H9 (cell line): ENCODE results near the gene C6orf15. TPM values are rescaled to one million over a fixed set of nuclear protein-coding genes. Genes with fewer than 3 reads are reported as not detected.

ENCODE experiments used
- DNase-seq: peaks from one replicate; pipeline ENCODE4 v3.0.0-alpha.2; 2017
- H2AFZ ChIP-seq: one replicate; pipeline ENCODE4 v1.6.1; 2013; ENCODE audit warnings: mild to moderate bottlenecking, low read length, control low read depth, moderate library complexity
- H2AK5ac ChIP-seq: 2 replicates; pipeline ENCODE4 v1.6.1; 2013; ENCODE audit warnings: low read length, control low read depth, mixed read lengths; ENCODE audit not compliant: insufficient read length
- H2BK120ac ChIP-seq: one replicate; pipeline ENCODE4 v1.6.1; 2013; ENCODE audit warnings: low read depth, mild to moderate bottlenecking, low read length, control low read depth, inconsistent platforms; ENCODE audit not compliant: poor library complexity, severe bottlenecking
- H2BK12ac ChIP-seq: 2 replicates; pipeline ENCODE4 v1.6.1; 2013; ENCODE audit warnings: low read length, control low read depth, mixed read lengths, low read depth; ENCODE audit not compliant: insufficient read length
- H2BK15ac ChIP-seq: 2 replicates; pipeline ENCODE4 v1.6.1; 2013; ENCODE audit warnings: low read depth, low read length, control low read depth
- H2BK20ac ChIP-seq: one replicate; pipeline ENCODE4 v1.6.1; 2013; ENCODE audit warnings: low read depth, mild to moderate bottlenecking, low read length, control low read depth, inconsistent platforms; ENCODE audit not compliant: poor library complexity, severe bottlenecking
- H2BK5ac ChIP-seq: 2 replicates; pipeline ENCODE4 v1.6.1; 2013; ENCODE audit warnings: low read length, control low read depth, mixed read lengths; ENCODE audit not compliant: insufficient read length
- H3K14ac ChIP-seq: 2 replicates; pipeline ENCODE4 v1.6.1; 2013; ENCODE audit warnings: low read length, control low read depth; ENCODE audit not compliant: insufficient read depth
- H3K18ac ChIP-seq: 2 replicates; pipeline ENCODE4 v1.6.1; 2013; ENCODE audit warnings: low read depth, mild to moderate bottlenecking, mixed read lengths, low read length, control low read depth; ENCODE audit not compliant: insufficient read length
- H3K23ac ChIP-seq: 2 replicates; pipeline ENCODE4 v1.6.1; 2013; ENCODE audit warnings: low read length, control low read depth, mixed read lengths, low read depth; ENCODE audit not compliant: insufficient read length
- H3K23me2 ChIP-seq: 2 replicates; pipeline ENCODE4 v1.6.1; 2013; ENCODE audit warnings: low read depth, mild to moderate bottlenecking, mixed read lengths, low read length, control low read depth; ENCODE audit not compliant: insufficient read length, poor library complexity, severe bottlenecking
- H3K27ac ChIP-seq: 2 replicates; pipeline ENCODE4 v1.5.1; 2013; ENCODE audit warnings: low read length, control low read depth, mixed read lengths, low read depth; ENCODE audit not compliant: insufficient read length
- H3K27me3 ChIP-seq: 2 replicates; pipeline ENCODE4 v1.6.1; 2013; ENCODE audit warnings: low read length, control low read depth, inconsistent platforms; ENCODE audit not compliant: insufficient read depth
- H3K4ac ChIP-seq: 2 replicates; pipeline ENCODE4 v1.6.1; 2013; ENCODE audit warnings: low read depth, mild to moderate bottlenecking, control low read depth, inconsistent platforms, low read length, moderate library complexity
- H3K4me1 ChIP-seq: 2 replicates; pipeline ENCODE4 v1.6.1; 2013; ENCODE audit warnings: low read length, control low read depth, inconsistent platforms; ENCODE audit not compliant: insufficient read depth
- H3K4me2 ChIP-seq: 2 replicates; pipeline ENCODE4 v1.6.1; 2013; ENCODE audit warnings: low read length, control low read depth, mixed read lengths; ENCODE audit not compliant: insufficient read length, insufficient read depth
- H3K56ac ChIP-seq: 2 replicates; pipeline ENCODE4 v1.6.1; 2013; ENCODE audit warnings: low read depth, mild to moderate bottlenecking, mixed read lengths, low read length, control low read depth; ENCODE audit not compliant: insufficient read length
- H3K79me1 ChIP-seq: 2 replicates; pipeline ENCODE4 v1.6.1; 2013; ENCODE audit warnings: low read depth, mild to moderate bottlenecking, moderate library complexity, low read length, control low read depth, inconsistent platforms; ENCODE audit not compliant: insufficient read depth, poor library complexity, severe bottlenecking
- H3K79me2 ChIP-seq: 2 replicates; pipeline ENCODE4 v1.6.1; 2013; ENCODE audit warnings: low read length, control low read depth, inconsistent platforms; ENCODE audit not compliant: insufficient read depth
- H3K9ac ChIP-seq: 2 replicates; pipeline ENCODE4 v1.6.1; 2013; ENCODE audit warnings: low read length, control low read depth, mixed read lengths; ENCODE audit not compliant: insufficient read length; ENCODE audit errors: extremely low read depth
- H3K9me3 ChIP-seq: one replicate; pipeline ENCODE4 v1.6.1; 2013; ENCODE audit warnings: low read depth, low read length, inconsistent platforms; ENCODE audit not compliant: control insufficient read depth
- H3T11ph ChIP-seq: one replicate; pipeline ENCODE4 v1.6.1; 2013; ENCODE audit warnings: mild to moderate bottlenecking, low read length, control low read depth, inconsistent platforms
- H4K20me1 ChIP-seq: one replicate; pipeline ENCODE4 v1.6.1; 2013; ENCODE audit not compliant: control insufficient read depth, insufficient read length, insufficient read depth
- H4K5ac ChIP-seq: 2 replicates; pipeline ENCODE4 v1.6.1; 2013; ENCODE audit warnings: low read depth, mild to moderate bottlenecking, mixed read lengths, low read length, control low read depth; ENCODE audit not compliant: insufficient read length
- H4K8ac ChIP-seq: replicated peaks from 2 replicates; pipeline ENCODE4 v1.6.1; 2013; ENCODE audit warnings: low read length, control low read depth, mixed read lengths, low read depth; ENCODE audit not compliant: insufficient read length
- H4K91ac ChIP-seq: 2 replicates; pipeline ENCODE4 v1.6.1; 2013; ENCODE audit warnings: low read depth, mild to moderate bottlenecking, moderate library complexity, mixed read lengths, low read length, control low read depth; ENCODE audit not compliant: insufficient read length
- H3K27ac Mint-ChIP-seq, 3 experiments: 2 replicates in 2 of 3; 3 replicates in 1 of 3; pipeline ENCODE4 v1.8.0; 2020 to 2021; ENCODE audit warnings: mixed read lengths in 3 of 3, mild to moderate bottlenecking in 1 of 3, moderate library complexity in 1 of 3
- H3K27me3 Mint-ChIP-seq: 2 replicates; pipeline ENCODE4 v1.8.0; 2021; ENCODE audit warnings: low read depth, mild to moderate bottlenecking, moderate library complexity, mixed read lengths
- H3K36me3 Mint-ChIP-seq, 3 experiments: 2 replicates in 2 of 3; 3 replicates in 1 of 3; pipeline ENCODE4 v1.8.0; 2020 to 2021; ENCODE audit warnings: low read depth in 3 of 3, mixed read lengths in 3 of 3; ENCODE audit not compliant: insufficient read depth in 1 of 3
- H3K4me1 Mint-ChIP-seq, 2 experiments: 2 replicates each; pipeline ENCODE4 v1.8.0; 2020; ENCODE audit warnings: mixed read lengths in 2 of 2
- H3K4me3 Mint-ChIP-seq, 2 experiments: 2 replicates in 1 of 2; 3 replicates in 1 of 2; pipeline ENCODE4 v1.8.0; 2020 to 2021; ENCODE audit warnings: mild to moderate bottlenecking in 2 of 2, mixed read lengths in 2 of 2, moderate library complexity in 1 of 2
- H3K9me3 Mint-ChIP-seq, 2 experiments: 2 replicates in 1 of 2; 3 replicates in 1 of 2; pipeline ENCODE4 v1.8.0; 2020; ENCODE audit warnings: mild to moderate bottlenecking in 2 of 2, mixed read lengths in 2 of 2, moderate library complexity in 1 of 2
- WGBS: extraction: QIAGEN DNeasy Blood & Tissue Kit; methylation state at CpG from one replicate; pipeline ENCODE4 v1.1.7; 2013; ENCODE audit warnings: missing lambda C conversion rate, low lambda C conversion rate, mixed read lengths; ENCODE audit not compliant: insufficient read length; ENCODE audit errors: extremely low coverage; 5-methylcytosine and 5-hydroxymethylcytosine counted together
- total RNA-seq: library from RNA; stranded (reverse); gene quantifications from 2 replicates; pipeline ENCODE4 v1.2.1, GENCODE V29; 2021
- TF ChIP-seq, protein P1 (sequence below): fragments of 200-600 bp; sonication (generic); conservative IDR thresholded peaks from 3 replicates; pipeline ENCODE4 v1.8.0; 2021; ENCODE audit warnings: antibody characterized with exemption, mild to moderate bottlenecking

C6orf15 gene
- total RNA-seq, 1 experiment from 2014 or later, result not detected

DNA sequence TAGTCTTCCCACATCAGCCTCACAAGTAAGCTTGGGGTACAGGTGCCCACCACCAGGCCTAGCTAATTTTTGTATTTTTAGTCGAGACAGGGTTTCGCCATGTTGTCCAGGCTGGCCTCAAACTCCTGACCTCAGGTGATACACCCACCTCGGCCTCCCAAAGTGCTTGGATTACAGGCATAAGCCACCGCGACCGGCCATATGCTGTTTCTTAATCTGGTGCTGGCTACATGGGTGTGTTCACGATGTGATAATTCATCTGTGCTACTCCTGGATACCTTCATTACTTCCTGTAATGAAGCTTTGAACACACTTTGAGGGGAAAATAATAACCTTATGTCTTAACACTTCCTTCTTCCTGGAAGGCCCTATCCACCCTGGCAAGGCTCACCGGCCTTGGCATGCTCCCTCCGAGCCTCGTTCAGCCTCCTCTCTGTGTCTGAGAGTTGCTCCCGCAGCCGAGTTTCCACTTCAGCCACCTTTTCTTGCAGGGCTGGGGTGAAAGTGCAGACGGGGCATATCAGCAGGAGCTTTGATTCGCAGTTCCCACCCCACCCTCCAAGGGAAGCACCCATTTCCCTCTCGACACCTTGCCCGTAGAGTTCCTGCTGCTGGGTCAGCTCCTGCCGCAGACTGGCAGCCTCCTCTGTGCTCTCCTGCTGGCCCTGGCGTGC, 32.1 kb upstream of the C6orf15 start:
- Histone ChIP-seq H3K4me1 (no peaks in the 10 kb centered on the region; the same call in 1 of the 2 replicates), H2BK120ac (no peak overlapping the region), H3K14ac (no peak overlapping the region), H3K79me1 (no peaks in the 10 kb centered on the region), H2BK20ac (no peak overlapping the region), H3K4ac (no peak overlapping the region), H3K56ac (no peak overlapping the region), H3T11ph (no peak overlapping the region), H2BK15ac (no peak overlapping the region), H3K9ac (no peak overlapping the region), H4K5ac (no peak overlapping the region), H3K27ac (no peak overlapping the region), H3K79me2 (no peaks in the 10 kb centered on the region), H3K18ac (no peak overlapping the region), H2BK5ac (no peak overlapping the region), H2AFZ (no peak overlapping the region), H3K23ac (no peak overlapping the region), H4K91ac (no peak overlapping the region), H3K23me2 (no peaks in the 10 kb centered on the region), H3K4me2 (no peak overlapping the region), H4K20me1 (no peaks in the 10 kb centered on the region), H3K27me3 (no peaks in the 10 kb centered on the region), H3K9me3 (no peaks in the 10 kb centered on the region), H2AK5ac (no peak overlapping the region), H4K8ac (no peak overlapping the region), H2BK12ac (no peak overlapping the region)
- H3K4me1 Mint-ChIP-seq, result peaks cover 27 to 29% of the 10 kb centered on the region in 2 experiments
- H3K9me3 Mint-ChIP-seq, result no peaks in the 10 kb centered on the region
- no peaks in the 10 kb centered on the region; the same call in 1 of the 2 replicates for H3K27me3 Mint-ChIP-seq
- H3K4me3 Mint-ChIP-seq, result no peak overlapping the region
- no CpG with 5 or more reads among the region's 18 CpGs for WGBS
- H3K27ac Mint-ChIP-seq, result peak overlapping the region in 1 of 3 experiments; percentile 30; a peak in 1 of 7 replicates
- DNase-seq, result no peak
- H3K36me3 Mint-ChIP-seq, result peaks cover 25 to 59% (median 54%) of the 10 kb centered on the region in 3 experiments
- TF ChIP-seq, protein P1, sequence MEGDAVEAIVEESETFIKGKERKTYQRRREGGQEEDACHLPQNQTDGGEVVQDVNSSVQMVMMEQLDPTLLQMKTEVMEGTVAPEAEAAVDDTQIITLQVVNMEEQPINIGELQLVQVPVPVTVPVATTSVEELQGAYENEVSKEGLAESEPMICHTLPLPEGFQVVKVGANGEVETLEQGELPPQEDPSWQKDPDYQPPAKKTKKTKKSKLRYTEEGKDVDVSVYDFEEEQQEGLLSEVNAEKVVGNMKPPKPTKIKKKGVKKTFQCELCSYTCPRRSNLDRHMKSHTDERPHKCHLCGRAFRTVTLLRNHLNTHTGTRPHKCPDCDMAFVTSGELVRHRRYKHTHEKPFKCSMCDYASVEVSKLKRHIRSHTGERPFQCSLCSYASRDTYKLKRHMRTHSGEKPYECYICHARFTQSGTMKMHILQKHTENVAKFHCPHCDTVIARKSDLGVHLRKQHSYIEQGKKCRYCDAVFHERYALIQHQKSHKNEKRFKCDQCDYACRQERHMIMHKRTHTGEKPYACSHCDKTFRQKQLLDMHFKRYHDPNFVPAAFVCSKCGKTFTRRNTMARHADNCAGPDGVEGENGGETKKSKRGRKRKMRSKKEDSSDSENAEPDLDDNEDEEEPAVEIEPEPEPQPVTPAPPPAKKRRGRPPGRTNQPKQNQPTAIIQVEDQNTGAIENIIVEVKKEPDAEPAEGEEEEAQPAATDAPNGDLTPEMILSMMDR, result no peak
